Neutrophil (primary cell): ENCODE data around the gene FGF12.

Experiments used
- H3K27ac ChIP-seq: fragments of 200-600 bp; sonication (generic); 2 replicates; pipeline ENCODE4 v1.5.1; 2016; ENCODE audit warnings: mild to moderate bottlenecking, moderate library complexity
- H3K27me3 ChIP-seq: fragments of 200-600 bp; sonication (generic); 2 replicates; pipeline ENCODE4 v1.6.0; 2016; ENCODE audit warnings: mild to moderate bottlenecking
- H3K36me3 ChIP-seq: fragments of 200-600 bp; sonication (generic); 2 replicates; pipeline ENCODE4 v1.5.1; 2017
- H3K4me1 ChIP-seq, 2 experiments: fragments of 200-600 bp in 1 of 2; sonication (generic) in 1 of 2; 1 replicate in 1 of 2; 2 replicates in 1 of 2; pipeline versions ENCODE4 v1.5.1 to v1.6.1; 2013 to 2016; ENCODE audit warnings: low read depth in 1 of 2, low read length in 1 of 2, mild to moderate bottlenecking in 1 of 2, moderate library complexity in 1 of 2; ENCODE audit not compliant: control insufficient read depth in 1 of 2, insufficient read depth in 1 of 2
- H3K4me3 ChIP-seq, 2 experiments: fragments of 200-600 bp in 1 of 2; sonication (generic) in 1 of 2; 1 replicate in 1 of 2; 2 replicates in 1 of 2; pipeline ENCODE4 v1.5.1; 2013 to 2016; ENCODE audit warnings: low read depth in 1 of 2, low read length in 1 of 2, mild to moderate bottlenecking in 1 of 2, moderate library complexity in 1 of 2
- H3K9me3 ChIP-seq: fragments of 200-600 bp; sonication (generic); 2 replicates; pipeline ENCODE4 v1.5.1; 2016
- CTCF ChIP-seq: fragments of 200-600 bp; sonication (generic); IDR thresholded peaks from 2 replicates; pipeline ENCODE4 v1.5.1; 2016; ENCODE audit warnings: antibody characterized with exemption

The FGF12 gene

GRCh38 chr3:192223815-192224214 is 503.5 kb downstream of the FGF12 start:
- no peaks in the 10 kb centered on the region for H3K36me3 ChIP-seq
- TF ChIP-seq CTCF: no peak
- no peaks in the 10 kb centered on the region for H3K9me3 ChIP-seq
- H3K4me3 ChIP-seq: no peak overlapping the region
- no peaks in the 10 kb centered on the region for H3K4me1 ChIP-seq
- no peak overlapping the region for H3K27ac ChIP-seq
- no peaks in the 10 kb centered on the region for H3K27me3 ChIP-seq

- no peaks in the 10 kb centered on the region for H3K9me3 ChIP-seq
- no peaks in the 10 kb centered on the region for H3K27me3 ChIP-seq
- H3K36me3 ChIP-seq: no peaks in the 10 kb centered on the region
- H3K27ac ChIP-seq: no peak overlapping the region
- no peaks in the 10 kb centered on the region for H3K4me1 ChIP-seq
- no peak overlapping the region for H3K4me3 ChIP-seq
- TF ChIP-seq CTCF: no peak
Observed at GRCh38 chr3:192220915-192221314, 506.4 kb downstream of the FGF12 start.

GRCh38 chr3:192219926-192220325 is 507.4 kb downstream of the FGF12 start:
- Histone ChIP-seq H3K4me1 (no peaks in the 10 kb centered on the region), H3K9me3 (no peaks in the 10 kb centered on the region), H3K36me3 (no peaks in the 10 kb centered on the region), H3K27ac (no peak overlapping the region), H3K4me3 (no peak overlapping the region), H3K27me3 (no peaks in the 10 kb centered on the region)
- TF ChIP-seq CTCF: no peak

GRCh38 chr3:192216067-192216466 is 511.3 kb downstream of the FGF12 start:
- Histone ChIP-seq H3K27me3 (no peaks in the 10 kb centered on the region), H3K4me1 (no peaks in the 10 kb centered on the region), H3K9me3 (no peaks in the 10 kb centered on the region), H3K36me3 (no peaks in the 10 kb centered on the region), H3K27ac (no peak overlapping the region), H3K4me3 (no peak overlapping the region)
- TF ChIP-seq CTCF: no peak

GRCh38 chr3:192212979-192213378 is 514.4 kb downstream of the FGF12 start:
- no peaks in the 10 kb centered on the region for H3K4me1 ChIP-seq
- no peak overlapping the region for H3K4me3 ChIP-seq
- no peaks in the 10 kb centered on the region for H3K36me3 ChIP-seq
- H3K9me3 ChIP-seq: no peaks in the 10 kb centered on the region
- TF ChIP-seq CTCF: no peak
- H3K27me3 ChIP-seq: no peaks in the 10 kb centered on the region
- no peak overlapping the region for H3K27ac ChIP-seq

GRCh38 chr3:192212335-192212734 is 515.0 kb downstream of the FGF12 start:
- Histone ChIP-seq H3K36me3 (no peaks in the 10 kb centered on the region), H3K27ac (no peak overlapping the region), H3K9me3 (no peaks in the 10 kb centered on the region), H3K4me1 (no peaks in the 10 kb centered on the region), H3K27me3 (no peaks in the 10 kb centered on the region), H3K4me3 (no peak overlapping the region)
- TF ChIP-seq CTCF: no peak
